CD4-positive, alpha-beta T cell (primary cell): ENCODE data around the gene KLHL17. TPM values are rescaled to one million over a fixed set of nuclear protein-coding genes. Genes with fewer than 3 reads are reported as not detected.

Experiments
- ATAC-seq: fragments of 200-7000 bp; cut with Tn5 transposase; one replicate; pipeline ENCODE4 v1.10.0; 2022; ENCODE audit warnings: mild to moderate bottlenecking; ENCODE audit not compliant: poor library complexity
- CTCF ChIA-PET: fragments of 350-600 bp; sonication (Branson Sonifier 250); formaldehyde crosslinking; loops from one replicate; lab custom pipeline; 2021; ENCODE audit warnings: antibody characterized with exemption, inconsistent platforms; lab: Charles Lee
- POLR2A ChIA-PET: fragments of 350-600 bp; sonication (Branson Sonifier 250); formaldehyde crosslinking; loops from one replicate; lab custom pipeline; 2021; ENCODE audit warnings: antibody characterized with exemption, inconsistent platforms; lab: Charles Lee
- DNase-seq, 14 experiments: peaks; one replicate each; pipeline ENCODE4 v3.0.0-alpha.2; 2013 to 2020; ENCODE audit warnings: mixed read lengths in 2 of 14
- H3K27ac ChIP-seq, 2 donors: one replicate each; pipeline versions ENCODE4 v1.5.1 to v1.7.0; 2013; ENCODE audit warnings: low read length in 2 of 2, low read depth in 1 of 2, mild to moderate bottlenecking in 1 of 2
- H3K27me3 ChIP-seq, 2 experiments: 1 replicate in 1 of 2; 2 replicates in 1 of 2; pipeline versions ENCODE4 v1.6.1 to v1.7.0; 2013; ENCODE audit warnings: low read length in 2 of 2, control low read depth in 1 of 2, mild to moderate bottlenecking in 1 of 2, moderate library complexity in 1 of 2; ENCODE audit not compliant: insufficient read depth in 2 of 2, control insufficient read depth in 1 of 2
- H3K36me3 ChIP-seq: one replicate; pipeline ENCODE4 v1.6.1; 2013; ENCODE audit warnings: low read length, control low read depth; ENCODE audit not compliant: insufficient read depth
- H3K4me1 ChIP-seq: one replicate; pipeline ENCODE4 v1.6.1; 2013; ENCODE audit warnings: low read length, control low read depth; ENCODE audit not compliant: insufficient read depth
- H3K4me3 ChIP-seq: one replicate; pipeline ENCODE4 v1.5.1; 2013; ENCODE audit warnings: mild to moderate bottlenecking, low read length, moderate library complexity
- H3K9me3 ChIP-seq, 2 experiments: 1 replicate in 1 of 2; 2 replicates in 1 of 2; pipeline versions ENCODE4 v1.6.1 to v1.7.0; 2013; ENCODE audit warnings: low read length in 2 of 2, mild to moderate bottlenecking in 2 of 2, control low read depth in 1 of 2, moderate library complexity in 1 of 2; ENCODE audit not compliant: control insufficient read depth in 1 of 2, insufficient read depth in 1 of 2
- H3K27ac Mint-ChIP-seq: one replicate; pipeline ENCODE4 v1.8.0; 2020; ENCODE audit warnings: mixed read lengths
- H3K27me3 Mint-ChIP-seq: one replicate; pipeline ENCODE4 v1.8.0; 2021; ENCODE audit warnings: mixed read lengths
- H3K36me3 Mint-ChIP-seq: one replicate; pipeline ENCODE4 v1.8.0; 2021; ENCODE audit warnings: low read depth, mixed read lengths
- H3K4me1 Mint-ChIP-seq: one replicate; pipeline ENCODE4 v1.8.0; 2021; ENCODE audit warnings: low read depth, mixed read lengths
- H3K4me3 Mint-ChIP-seq: one replicate; pipeline ENCODE4 v1.8.0; 2020; ENCODE audit warnings: mild to moderate bottlenecking, mixed read lengths
- H3K9me3 Mint-ChIP-seq: one replicate; pipeline ENCODE4 v1.8.0; 2020; ENCODE audit warnings: mixed read lengths
- intact Hi-C, 2 experiments: fragments of 100-400 bp; cut with DNase I in 1 of 2; cut with micrococcal nuclease in 1 of 2; formaldehyde crosslinking; loops; one replicate each; pipeline versions ENCODE4 v1.15.1 to v1.9.0; 2023 to 2025; cut with DNase I, micrococcal nuclease
- total RNA-seq, 174 experiments: library from RNA in 2 of 174; stranded (reverse) in 2 of 174; gene quantifications; one replicate each; pipeline ENCODE4 v1.2.3 and lab custom pipeline; 2021 to 2026
- TF ChIP-seq, protein P1 (sequence below): fragments of 200-600 bp; IDR thresholded peaks from one replicate; pipeline ENCODE4 v1.8.0; 2022; ENCODE audit warnings: antibody characterized with exemption, mild to moderate bottlenecking

KLHL17 gene
- total RNA-seq, 2 experiments from 2014 or later, result 13.9 TPM

- intact Hi-C loops, result no loop called here
- peaks cover 18% of the 10 kb centered on the region for H3K4me1 Mint-ChIP-seq
- peaks cover 37 to 49% of the 10 kb centered on the region in 2 experiments for H3K27me3 ChIP-seq
These were observed 37.8 kb downstream of the KLHL17 start for GRCh38 chr1:997993-998744.

DNA sequence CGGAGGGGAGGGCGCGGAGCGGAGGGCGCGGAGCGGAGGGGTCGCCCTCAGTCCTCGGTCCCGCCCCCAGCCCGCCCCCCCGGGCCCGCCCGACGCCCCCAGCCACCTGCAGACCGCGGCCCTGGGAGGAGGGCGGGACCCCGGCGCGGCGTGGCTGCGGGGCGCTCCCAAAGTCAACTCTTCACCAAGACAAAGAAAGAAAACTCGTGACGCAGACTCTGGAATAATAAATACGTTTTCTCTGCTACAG is 38.3 kb downstream of the KLHL17 start:
- Histone ChIP-seq H3K4me3 (no peak overlapping the region), H3K4me1 (peaks cover 44% of the 10 kb centered on the region), H3K27me3 (peaks cover 42 to 53% of the 10 kb centered on the region in 2 experiments), H3K36me3 (no peaks in the 10 kb centered on the region), H3K9me3 (peaks cover 0 to 16% of the 10 kb centered on the region in 2 experiments), H3K27ac (no peak overlapping the region)
- DNase-seq (peak in 1 of 14 experiments; percentile 36), ATAC-seq (no peak)
- Mint-ChIP-seq H3K27ac (no peak overlapping the region), H3K36me3 (peaks cover 4% of the 10 kb centered on the region), H3K4me3 (peak overlapping the region; percentile 48), H3K9me3 (no peaks in the 10 kb centered on the region), H3K27me3 (peaks cover 44% of the 10 kb centered on the region), H3K4me1 (peaks cover 18% of the 10 kb centered on the region)
- CTCF ChIA-PET, result no interaction called here
- TF ChIP-seq, protein P1, sequence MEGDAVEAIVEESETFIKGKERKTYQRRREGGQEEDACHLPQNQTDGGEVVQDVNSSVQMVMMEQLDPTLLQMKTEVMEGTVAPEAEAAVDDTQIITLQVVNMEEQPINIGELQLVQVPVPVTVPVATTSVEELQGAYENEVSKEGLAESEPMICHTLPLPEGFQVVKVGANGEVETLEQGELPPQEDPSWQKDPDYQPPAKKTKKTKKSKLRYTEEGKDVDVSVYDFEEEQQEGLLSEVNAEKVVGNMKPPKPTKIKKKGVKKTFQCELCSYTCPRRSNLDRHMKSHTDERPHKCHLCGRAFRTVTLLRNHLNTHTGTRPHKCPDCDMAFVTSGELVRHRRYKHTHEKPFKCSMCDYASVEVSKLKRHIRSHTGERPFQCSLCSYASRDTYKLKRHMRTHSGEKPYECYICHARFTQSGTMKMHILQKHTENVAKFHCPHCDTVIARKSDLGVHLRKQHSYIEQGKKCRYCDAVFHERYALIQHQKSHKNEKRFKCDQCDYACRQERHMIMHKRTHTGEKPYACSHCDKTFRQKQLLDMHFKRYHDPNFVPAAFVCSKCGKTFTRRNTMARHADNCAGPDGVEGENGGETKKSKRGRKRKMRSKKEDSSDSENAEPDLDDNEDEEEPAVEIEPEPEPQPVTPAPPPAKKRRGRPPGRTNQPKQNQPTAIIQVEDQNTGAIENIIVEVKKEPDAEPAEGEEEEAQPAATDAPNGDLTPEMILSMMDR, result no peak
- intact Hi-C loops, result no loop called here
- POLR2A ChIA-PET, result interaction anchor here (1.2 to 1.8 kb wide), 2 partner anchors 15 to 21 kb away, joined by 3 to 6 read pairs; partner anchors contain the start of gene ISG15

More at GRCh38 chr1:997993-998744, 37.8 kb downstream of the KLHL17 start:
- Mint-ChIP-seq H3K36me3 (peaks cover 4% of the 10 kb centered on the region), H3K9me3 (no peaks in the 10 kb centered on the region), H3K27ac (no peak overlapping the region), H3K27me3 (peaks cover 39% of the 10 kb centered on the region), H3K4me3 (peak overlapping the region; percentile 48)
- DNase-seq (peak in 1 of 14 experiments; percentile 36), ATAC-seq (no peak)
- TF ChIP-seq, protein P1, result no peak
- no peak overlapping the region for H3K27ac ChIP-seq
- no peak overlapping the region for H3K4me3 ChIP-seq
- H3K36me3 ChIP-seq, result no peaks in the 10 kb centered on the region
- ChIA-PET CTCF (interaction anchor here (1.1 kb wide), 1 partner anchor 129 kb away, joined by 3 read pairs; no protein-coding TSS in a partner anchor), POLR2A (interaction anchor here (1.2 kb wide), 1 partner anchor 21 kb away, joined by 3 read pairs; no protein-coding TSS in a partner anchor)
- H3K4me1 ChIP-seq, result peaks cover 44% of the 10 kb centered on the region
- H3K9me3 ChIP-seq, result peaks cover 0 to 20% of the 10 kb centered on the region in 2 experiments

DNA sequence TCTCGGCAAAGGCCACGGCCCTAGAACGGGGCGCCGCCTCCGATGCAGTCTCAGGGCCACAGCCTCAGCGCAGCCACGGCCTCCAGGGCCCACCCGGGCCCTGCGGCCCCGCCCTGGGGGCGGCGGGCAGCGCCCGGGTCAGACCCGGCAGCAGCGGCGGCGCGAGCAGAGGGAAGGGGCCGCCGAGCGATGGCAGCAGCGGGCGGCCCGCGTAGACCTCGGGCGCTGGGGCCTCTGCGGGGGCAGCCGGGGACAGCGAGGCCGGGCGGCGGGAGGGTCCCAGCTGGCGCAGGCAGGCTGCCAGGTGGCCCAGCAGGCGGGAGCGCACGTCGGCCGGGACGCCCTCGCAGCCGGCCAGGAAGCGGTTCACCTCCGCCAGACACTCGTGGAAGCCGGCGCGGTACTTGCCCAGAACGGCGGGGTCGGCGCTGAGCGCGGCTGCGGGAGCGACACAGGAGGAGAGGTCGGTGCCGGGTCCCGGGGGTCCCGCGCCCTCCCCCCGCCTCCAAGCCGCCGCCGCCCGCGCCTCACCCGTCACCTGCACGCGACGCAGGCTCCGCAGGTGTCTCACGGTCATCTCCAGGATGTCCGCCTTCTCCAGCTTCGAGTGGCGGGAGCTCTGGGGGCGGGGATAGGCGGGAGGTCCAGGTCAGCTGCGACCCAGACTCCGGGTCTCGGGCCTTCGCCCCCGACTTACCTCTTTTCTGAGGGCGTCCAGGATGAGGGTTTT is 38.8 kb downstream of the KLHL17 start:
- Mint-ChIP-seq H3K4me1 (peaks cover 18% of the 10 kb centered on the region), H3K27me3 (peaks cover 49% of the 10 kb centered on the region), H3K9me3 (no peaks in the 10 kb centered on the region), H3K36me3 (peaks cover 4% of the 10 kb centered on the region), H3K4me3 (peak overlapping the region; percentile 66), H3K27ac (no peak overlapping the region)
- peaks cover 44% of the 10 kb centered on the region for H3K4me1 ChIP-seq
- H3K27me3 ChIP-seq, result peaks cover 47 to 58% of the 10 kb centered on the region in 2 experiments
- peaks cover 0 to 16% of the 10 kb centered on the region in 2 experiments for H3K9me3 ChIP-seq
- no peaks in the 10 kb centered on the region for H3K36me3 ChIP-seq
- CTCF ChIA-PET, result interaction anchor here (1.1 kb wide), 1 partner anchor 20 kb away, joined by 3 read pairs; no protein-coding TSS in a partner anchor
- H3K4me3 ChIP-seq, result peak overlapping the region; percentile 25
- POLR2A ChIA-PET, result interaction anchor here (1.2 to 1.8 kb wide), 2 partner anchors 14 to 20 kb away, joined by 3 to 6 read pairs; partner anchors contain the start of gene ISG15
- intact Hi-C loops, result no loop called here
- TF ChIP-seq, protein P1, result no peak
- peak in 4 of 14 experiments; percentile 23 to 74 (median 50) for DNase-seq
- no peak overlapping the region for H3K27ac ChIP-seq
- peak; percentile 45 for ATAC-seq
